Keratinocyte (primary cell): ENCODE measurements around the gene MAPRE2.

Experiments
- EZH2 ChIP-seq: IDR thresholded peaks from one replicate; pipeline ENCODE4 v1.6.1; 2012; ENCODE audit warnings: inconsistent platforms, mild to moderate bottlenecking, low read length, moderate library complexity
- TF ChIP-seq, protein P1 (sequence below), 3 experiments: IDR thresholded peaks in 1 of 3; conservative IDR thresholded peaks in 1 of 3; optimal IDR thresholded peaks in 1 of 3; 2 replicates in 2 of 3; 3 replicates in 1 of 3; pipeline versions ENCODE3 to v1.5.1; 2011; ENCODE audit warnings: low read length in 3 of 3, mild to moderate bottlenecking in 3 of 3, moderate library complexity in 2 of 3, control low read depth in 1 of 3, inconsistent platforms in 1 of 3; ENCODE audit not compliant: insufficient read depth in 2 of 3; ENCODE audit errors: extremely low read depth in 1 of 3

DNA sequence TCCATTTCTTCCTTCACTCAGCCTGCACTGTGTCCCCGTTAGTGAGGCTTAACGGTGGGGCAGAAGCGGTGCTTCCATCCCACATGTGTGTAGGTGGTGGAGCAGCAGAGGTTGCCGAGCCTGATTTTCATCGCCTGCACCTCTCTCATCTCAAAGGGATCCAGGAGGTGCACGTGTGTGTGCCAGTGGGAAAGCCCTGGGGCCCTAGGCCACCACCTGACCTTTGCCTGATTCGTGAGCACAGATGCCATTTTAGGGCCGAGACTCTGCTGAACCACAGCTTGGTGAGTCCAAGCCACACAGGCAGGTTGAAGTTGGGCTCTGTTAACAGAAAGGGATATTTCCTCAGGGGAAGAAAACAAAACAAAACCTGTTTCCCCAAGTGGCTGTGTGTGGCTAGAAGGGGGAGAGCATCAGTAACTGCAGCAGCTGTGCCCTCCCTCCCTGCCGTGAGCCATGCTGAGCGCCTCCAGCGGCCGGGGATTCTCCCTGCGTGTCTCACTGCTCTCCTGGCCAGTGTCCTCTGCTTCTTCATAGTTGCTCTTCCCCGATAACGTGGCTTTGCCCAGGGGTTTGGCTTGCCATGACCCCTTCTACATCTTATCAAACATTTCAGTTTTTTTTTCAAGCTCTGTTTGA, 81.5 kb downstream of the MAPRE2 start:
- TF ChIP-seq EZH2 = no peak
- TF ChIP-seq, protein P1, sequence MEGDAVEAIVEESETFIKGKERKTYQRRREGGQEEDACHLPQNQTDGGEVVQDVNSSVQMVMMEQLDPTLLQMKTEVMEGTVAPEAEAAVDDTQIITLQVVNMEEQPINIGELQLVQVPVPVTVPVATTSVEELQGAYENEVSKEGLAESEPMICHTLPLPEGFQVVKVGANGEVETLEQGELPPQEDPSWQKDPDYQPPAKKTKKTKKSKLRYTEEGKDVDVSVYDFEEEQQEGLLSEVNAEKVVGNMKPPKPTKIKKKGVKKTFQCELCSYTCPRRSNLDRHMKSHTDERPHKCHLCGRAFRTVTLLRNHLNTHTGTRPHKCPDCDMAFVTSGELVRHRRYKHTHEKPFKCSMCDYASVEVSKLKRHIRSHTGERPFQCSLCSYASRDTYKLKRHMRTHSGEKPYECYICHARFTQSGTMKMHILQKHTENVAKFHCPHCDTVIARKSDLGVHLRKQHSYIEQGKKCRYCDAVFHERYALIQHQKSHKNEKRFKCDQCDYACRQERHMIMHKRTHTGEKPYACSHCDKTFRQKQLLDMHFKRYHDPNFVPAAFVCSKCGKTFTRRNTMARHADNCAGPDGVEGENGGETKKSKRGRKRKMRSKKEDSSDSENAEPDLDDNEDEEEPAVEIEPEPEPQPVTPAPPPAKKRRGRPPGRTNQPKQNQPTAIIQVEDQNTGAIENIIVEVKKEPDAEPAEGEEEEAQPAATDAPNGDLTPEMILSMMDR (optimal IDR thresholded peaks at IDR 0.05 in 1 of 3, IDR thresholded peaks at IDR 0.05 in 1 of 3, conservative IDR thresholded peaks at IDR 0.05 in 1 of 3; ENCODE audit: extremely low read depth in 1 of 3, insufficient read depth in 2 of 3, low read length in 3 of 3) = peak in 2 of 3 experiments; percentile 32 to 46
